Stimulated activated naive CD8-positive, alpha-beta T cell treated with anti-CD3 and anti-CD28 coated beads, Interleukin-15, Interleukin-2, amounts not matched to agents 100 U/mL and 50 U/mL, for 24 hours (primary cell): ENCODE data around the gene ITSN2.
A peak's percentile ranks its signal among the peaks of the same experiment; 100 is the strongest.
"Not testable (repeated sequence)": the region's sequence is repeated elsewhere in the genome, so short reads cannot be mapped to it uniquely, and the experiment has no call there.

ENCODE experiments used
- ATAC-seq: fragments of 150-1000 bp; cut with Tn5 transposase; one replicate; pipeline ENCODE4 v1.10.0; 2021
- DNase-seq: peaks from one replicate; pipeline ENCODE4 v3.0.0; 2021

Gene ITSN2

DNA sequence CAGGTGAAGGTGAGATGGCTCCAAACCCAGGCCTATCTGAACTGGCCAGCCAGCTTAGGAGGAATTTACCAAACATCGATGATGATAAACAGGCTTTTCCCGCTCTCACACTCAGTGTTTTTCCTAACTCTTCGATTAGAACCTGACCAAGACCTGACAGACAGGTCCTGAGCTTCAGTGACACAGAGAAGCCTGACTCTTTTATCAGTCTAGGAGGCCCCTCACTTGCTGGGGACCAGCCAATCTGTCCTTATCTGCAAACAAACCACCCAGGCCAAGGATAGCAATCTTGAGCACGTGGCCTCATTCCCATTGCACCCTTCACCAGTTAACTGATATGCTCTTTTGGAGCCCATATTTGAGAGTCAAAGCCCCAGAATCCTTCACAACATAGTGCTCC, 1.9 kb upstream of the ITSN2 start:
- ATAC-seq (no peak), DNase-seq (no peak)

DNA sequence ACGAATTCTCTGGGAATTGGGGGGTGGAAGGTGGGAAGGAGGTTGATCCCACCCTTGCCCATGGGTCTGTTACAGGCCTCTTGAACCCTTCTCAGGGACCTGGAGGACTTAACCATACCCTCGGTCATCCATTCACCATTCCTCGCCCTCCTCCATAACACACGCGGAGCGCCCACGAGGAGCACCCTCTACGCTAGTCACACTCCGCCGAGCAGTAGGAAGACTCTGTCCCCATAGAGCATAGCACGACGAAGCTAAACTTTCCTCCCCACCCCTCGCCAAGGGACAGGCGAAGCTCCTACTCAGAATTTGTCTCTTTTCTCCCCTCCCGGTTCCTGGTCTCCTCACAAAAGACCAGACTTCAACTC, 611 bp upstream of the ITSN2 start:
- no peak for DNase-seq

DNA sequence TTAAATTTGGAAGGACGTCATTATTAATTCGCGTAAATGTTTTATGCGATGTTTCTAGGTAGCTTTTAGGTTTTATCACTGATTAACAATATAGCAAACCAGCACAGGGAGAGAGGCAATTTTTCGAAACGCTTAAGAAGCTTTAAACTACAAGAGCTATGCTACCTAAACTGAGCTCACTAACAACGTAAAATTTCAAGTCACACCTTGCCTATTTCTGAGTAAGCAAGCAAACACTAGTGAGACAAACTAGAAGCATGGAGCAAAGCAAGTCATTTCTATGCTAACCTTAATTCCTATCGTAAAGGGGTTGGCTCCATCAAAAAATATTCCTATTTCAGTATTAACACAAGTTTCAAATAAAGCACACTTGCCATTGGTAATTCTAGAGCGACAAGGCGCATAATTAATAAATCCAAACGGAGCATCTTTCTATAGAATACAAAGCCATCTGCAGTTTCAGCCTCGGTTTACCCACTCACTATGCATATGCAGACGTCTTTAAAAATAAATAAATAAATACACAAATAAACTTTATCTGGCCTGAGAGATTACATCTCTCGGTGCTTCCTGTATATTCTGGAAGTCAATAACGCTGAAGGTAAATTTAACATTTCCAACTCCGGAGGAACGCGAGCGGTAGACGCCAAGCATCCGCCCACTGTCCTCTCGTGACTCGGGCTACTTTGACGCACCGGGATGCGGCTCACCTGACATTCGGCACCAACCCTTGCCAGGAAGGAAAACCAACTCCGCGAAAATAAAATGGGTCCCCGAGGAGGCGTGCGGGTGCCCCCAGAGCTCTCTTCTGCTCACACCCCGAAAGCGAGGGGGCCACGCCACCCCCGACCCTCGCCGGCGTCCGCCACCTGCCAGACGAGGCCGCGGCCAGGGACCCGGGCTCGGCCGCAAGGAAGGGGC, 947 bp downstream of the ITSN2 start:
- ATAC-seq (no peak), DNase-seq (peak; percentile 61)

More for the DNA sequence above, 611 bp upstream of the ITSN2 start:
- ATAC-seq: no peak

DNA sequence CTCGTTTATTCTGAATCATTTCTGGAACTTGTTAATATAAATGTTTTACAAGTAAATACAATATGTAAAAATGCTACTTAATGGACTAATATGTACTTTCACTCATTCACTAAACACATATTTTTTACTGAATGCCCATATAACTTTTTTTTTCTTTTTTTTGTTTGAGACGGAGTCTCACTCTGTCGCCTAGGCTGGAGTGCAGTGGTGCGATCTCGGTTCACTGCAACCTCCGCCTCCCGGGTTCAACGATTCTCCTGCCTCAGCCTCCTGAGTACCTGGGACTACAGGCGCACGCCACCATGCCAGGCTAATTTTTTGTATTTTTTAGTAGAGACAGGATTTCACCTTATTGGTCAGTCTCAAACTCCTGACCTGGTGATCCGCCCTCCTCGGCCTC, 2.6 kb downstream of the ITSN2 start:
- DNase-seq, ATAC-seq: not testable (repeated sequence)

DNA sequence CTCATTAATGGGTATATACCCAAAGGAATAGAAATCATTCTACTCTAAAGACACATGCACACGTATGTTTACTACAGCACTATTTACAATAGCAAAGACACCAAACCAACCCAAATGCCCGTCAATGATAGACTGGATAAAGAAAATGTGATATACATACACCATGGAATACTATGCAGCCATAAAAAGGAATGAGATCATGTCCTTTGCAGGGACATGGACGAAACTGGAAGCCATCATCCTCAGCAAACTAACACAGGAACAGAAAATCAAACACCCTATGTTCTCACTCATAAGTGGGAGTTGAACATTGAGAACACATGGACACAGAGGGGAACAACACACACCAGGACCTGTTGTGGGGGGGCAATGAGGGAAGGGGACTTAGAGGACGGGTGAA, 3.2 kb downstream of the ITSN2 start:
- not testable (repeated sequence) for DNase-seq, ATAC-seq

DNA sequence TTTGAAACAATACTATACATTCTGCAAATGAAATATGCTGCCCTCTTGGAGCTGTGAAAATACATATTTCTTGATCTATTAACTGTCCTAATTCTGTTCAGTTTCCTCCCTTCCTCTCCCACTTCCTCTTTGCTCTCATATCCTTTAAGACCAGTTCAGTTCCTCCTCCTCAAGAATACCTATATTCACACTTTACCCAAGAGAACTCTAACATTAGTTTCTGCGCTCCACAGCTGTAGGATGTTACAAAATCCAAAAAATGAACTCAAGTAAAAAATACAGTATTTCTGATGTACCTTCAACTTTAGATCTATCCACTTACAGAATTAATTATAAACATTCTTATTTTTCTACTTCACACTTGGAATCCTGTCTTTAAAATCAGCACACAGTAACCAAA, 5.4 kb downstream of the ITSN2 start:
- DNase-seq: no peak
- no peak for ATAC-seq

DNA sequence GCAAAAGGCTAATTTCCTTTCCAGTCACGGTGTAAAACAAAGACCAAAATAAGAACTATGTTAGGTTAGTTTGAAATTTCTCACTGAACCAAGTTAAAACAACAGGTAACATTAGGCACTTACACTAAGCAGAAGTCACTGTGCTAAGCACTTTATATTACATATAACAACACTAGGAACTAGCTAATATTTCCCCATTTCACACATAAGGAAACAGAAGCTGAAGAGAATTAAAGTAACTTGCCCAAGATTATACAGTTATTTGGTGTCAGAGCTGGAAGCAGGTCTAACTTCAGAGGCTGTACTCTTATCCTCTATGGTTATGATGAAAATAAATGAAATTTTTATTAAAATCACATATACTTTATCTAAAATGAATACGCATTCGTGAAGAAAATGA, 5.9 kb downstream of the ITSN2 start:
- DNase-seq (no peak), ATAC-seq (no peak)

DNA sequence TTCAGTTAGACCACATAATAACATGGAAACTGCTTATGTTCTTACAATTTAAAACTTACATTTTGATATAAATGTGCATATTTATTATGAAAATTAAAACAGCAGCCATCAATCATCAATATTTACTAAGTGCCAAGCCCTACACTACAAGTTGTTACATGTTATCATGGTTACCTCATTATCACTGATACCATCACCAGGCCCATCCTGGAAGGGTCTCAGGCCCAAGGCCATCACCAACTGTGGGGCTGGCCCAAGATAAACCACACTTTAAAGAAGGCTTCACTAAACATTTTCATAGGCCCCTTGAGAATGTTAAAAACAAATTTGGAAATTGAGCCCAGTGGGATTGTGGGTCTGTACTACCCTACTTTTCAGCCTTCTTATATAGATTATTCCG, 6.4 kb downstream of the ITSN2 start:
- ATAC-seq: no peak

DNA sequence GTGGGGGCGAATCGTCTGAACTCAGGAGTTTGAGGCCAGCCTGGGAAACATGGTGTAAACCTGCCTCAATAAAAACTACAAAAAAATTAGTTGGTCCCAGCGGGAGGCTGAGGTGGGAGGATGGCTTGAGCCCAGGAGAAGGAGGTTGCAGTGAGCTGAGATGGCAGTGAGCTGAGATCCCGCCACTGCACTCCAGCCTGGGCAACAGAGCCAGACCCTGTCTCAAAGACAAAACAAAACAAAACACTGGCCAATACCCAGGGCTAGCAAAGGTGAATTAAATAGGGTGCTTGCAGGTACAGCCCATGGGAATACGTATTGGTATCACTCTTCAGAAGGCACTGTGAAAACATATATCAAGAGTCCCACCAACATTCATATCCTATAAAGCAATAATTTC, 7.0 kb downstream of the ITSN2 start:
- DNase-seq: no peak
- ATAC-seq: no peak

More for the DNA sequence above, 6.4 kb downstream of the ITSN2 start:
- DNase-seq: no peak

DNA sequence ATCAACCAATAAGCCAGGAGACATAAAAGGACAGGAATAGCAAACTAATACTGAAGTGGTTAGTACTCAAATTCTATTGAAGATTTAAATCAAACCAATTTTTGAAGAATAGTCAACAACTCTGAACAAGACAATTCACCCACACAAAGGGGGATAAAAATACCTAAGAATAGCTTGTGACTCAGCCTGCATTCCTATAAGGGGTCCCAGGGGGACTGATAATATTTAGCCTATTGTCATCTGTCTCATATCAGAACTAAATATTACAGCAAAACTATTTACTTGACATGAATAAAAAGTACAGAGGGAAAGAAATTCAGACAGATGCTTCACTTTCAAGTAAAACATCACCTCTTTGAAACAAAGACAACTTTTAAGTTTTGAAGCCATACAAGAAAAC, 7.7 kb downstream of the ITSN2 start:
- no peak for ATAC-seq
- DNase-seq: no peak

DNA sequence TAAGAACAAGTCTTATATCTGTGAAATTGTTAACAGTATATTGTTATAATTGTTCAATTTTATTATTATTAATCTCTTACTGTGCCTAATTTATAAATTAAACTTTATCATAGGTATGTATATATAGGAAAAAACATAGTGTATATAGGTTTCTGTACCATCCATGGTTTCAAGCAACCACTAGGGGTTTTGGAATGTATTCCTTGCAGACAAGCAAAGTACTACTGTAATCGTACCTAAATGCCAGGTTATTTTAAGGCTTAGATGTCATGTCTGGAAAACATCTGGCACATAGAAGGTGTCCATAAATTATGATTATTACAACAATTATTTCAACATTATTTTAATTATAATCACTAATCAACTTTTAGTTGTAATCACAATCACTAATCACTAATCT, 8.4 kb downstream of the ITSN2 start:
- DNase-seq (no peak), ATAC-seq (no peak)

DNA sequence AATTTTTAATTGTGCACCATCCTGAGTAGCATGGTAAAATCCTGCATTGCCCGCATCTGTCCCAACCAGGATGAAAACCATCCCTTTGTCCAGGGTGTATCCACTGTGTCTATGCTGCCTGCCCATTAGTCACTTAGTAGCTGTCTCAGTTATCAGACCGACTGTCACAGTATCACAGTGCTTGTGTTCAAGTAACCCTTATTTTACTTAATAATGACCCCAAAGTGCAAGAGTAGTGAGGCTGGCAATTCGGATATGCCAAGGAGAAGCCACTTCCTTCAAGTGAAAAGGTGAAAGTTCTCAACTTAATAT, 8.8 kb downstream of the ITSN2 start:
- DNase-seq (no peak), ATAC-seq (no peak)

DNA sequence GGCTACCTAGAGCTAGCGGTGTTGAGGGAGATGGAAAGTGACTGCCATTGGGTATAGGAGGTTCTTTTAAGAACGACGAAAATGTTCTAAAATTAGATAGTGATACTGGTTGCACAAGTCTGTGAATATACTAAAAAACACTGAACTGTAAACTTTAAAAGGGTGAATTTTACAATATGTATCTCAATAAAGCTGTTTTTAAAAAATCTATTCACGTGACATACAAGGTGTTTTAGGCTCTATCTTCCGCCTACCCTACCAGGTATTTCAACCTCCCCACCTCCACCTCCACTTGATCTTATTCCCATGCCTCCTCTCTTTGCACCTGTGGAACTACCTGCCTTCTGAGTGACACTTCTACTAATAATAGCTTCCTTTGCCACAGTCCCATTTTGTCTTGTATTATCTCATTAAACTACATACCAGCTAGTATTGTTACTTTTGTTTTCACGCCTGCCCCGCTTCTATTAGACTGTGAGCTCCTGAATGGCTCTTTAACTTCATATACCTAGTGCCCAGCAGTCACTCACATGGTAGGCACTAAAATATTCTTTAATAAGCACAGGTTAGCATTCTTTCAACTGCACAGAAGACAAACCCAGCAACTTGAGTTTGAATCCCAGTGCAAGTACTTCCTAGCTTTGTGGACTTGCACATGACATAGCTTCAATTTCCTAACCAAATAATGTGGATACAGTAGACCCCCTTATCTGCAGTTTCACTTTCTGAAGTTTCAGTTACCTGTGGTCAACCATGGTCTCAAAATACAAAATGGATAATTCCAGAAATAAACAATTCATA, 9.3 kb downstream of the ITSN2 start:
- DNase-seq (no peak), ATAC-seq (no peak)

DNA sequence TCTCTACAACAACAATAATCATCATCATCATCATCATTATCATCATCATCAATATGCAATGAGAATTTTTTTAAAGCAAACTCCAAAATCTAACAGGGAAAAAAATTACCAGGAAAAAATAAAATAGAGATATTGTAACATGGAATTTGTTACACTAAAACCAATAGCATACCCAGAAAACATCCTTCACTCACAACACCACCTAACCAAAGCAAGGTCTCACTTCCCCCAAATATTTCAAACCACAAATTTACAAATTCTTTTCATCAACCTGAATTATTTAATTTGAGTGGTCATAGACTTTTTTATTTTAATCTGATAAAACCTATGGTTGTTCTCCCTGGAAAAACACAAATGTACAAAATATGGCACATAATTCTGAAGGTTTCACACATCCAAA, 11.2 kb downstream of the ITSN2 start:
- DNase-seq (no peak), ATAC-seq (no peak)

DNA sequence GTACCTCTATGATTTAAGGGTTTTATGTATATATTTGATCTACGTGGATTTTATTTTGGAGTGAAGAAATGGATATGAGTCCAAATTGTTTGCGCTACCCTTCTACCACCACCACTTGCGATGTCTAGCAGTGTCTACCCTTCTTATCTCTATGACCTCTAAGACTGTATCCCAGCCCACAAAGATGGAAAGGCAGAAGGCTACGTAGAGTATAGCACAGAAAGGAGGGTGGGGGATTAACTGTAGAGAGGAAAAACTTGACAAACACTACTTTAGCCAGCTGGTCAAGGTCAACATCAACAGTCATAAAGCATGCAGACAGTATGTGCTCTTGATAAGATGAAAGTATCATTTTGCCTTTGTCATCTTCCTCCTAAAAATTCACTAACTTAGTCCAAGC, 14.4 kb downstream of the ITSN2 start:
- no peak for ATAC-seq
- DNase-seq: no peak

DNA sequence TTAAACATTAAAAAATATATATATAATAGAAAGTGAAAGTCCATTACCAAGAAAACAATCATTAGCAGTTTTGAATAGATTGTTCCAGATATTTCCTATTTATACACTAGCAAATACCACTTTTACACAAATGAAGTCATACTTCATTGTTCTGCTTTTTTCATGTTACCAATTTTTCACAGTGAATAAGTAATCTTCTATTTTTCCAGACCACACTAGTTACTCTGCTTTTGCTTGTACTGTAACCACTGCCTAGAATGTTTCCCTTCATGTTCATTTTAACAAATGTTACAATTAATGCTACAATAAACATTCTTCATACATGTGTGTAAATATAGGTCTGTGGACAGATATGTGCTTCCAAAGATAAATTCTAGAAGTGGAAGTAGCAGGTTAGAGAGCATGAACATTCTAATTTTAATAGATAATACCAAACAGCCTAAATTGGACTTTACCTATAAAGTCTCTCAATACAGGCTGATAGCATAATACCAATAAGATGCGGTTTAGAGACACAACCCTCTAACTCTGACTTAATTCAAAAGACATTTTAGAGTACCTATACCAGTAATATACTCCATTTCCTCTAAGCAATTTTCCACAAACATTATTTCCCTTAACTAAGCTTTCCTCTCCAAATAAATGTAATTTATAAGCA, 17.0 kb downstream of the ITSN2 start:
- DNase-seq: no peak
- no peak for ATAC-seq

DNA sequence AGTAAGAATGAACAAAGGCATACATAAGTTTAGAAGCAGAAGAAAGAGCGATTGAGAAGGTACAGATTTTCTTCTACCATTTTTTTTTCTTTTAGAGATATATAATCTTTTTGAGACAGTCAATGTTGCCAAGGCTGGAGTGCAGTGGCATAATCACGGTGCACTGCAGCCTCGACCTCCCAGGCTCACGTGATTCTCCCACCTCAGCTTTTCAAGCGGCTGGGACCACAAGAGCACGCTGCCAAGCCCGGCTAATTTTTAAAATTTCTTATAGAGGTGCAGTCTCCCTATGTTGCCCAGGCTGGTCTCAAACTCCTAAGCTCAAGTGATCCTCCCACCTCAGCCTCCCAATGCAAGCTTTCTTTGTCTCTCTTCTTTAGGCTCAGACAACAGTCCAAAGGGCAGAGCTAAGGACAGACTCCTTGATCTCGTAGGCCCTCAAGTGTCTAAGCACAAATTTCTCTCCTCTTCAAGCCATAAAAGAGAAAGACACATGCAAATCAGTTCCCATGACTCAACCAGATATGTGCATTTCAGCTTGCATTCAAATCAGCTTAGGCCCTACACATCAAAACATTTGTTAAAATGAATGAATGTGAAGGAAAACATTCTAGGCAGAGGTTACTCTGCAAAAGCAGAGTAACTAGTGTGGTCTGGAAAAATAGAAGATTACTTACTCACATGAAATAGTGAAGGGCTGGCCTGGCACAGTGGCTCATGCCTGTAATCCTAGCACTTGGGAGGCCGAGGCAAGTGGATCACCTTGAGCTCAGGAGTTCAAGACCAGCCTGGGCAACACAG, 18.0 kb downstream of the ITSN2 start:
- no peak for DNase-seq
- peak; percentile 23 for ATAC-seq

DNA sequence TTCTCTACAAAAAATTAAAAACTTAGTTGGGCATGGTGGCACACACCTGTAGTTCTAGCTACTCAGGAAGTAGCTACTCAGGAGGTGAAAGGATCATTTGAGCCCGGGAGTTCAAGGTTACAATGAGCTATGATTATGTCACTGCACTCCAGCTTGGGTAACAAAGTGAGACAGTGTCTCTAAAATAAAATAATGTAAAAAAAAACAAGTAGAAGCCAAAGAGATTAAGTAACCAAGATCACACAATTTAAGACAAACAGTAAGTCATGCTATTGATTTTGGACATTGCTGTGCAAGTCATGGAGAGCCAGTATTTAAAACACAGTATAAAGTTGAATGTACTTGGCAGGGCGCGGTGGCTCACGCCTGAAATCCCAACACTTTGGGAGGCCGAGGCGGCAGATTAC, 20.5 kb downstream of the ITSN2 start:
- no peak for DNase-seq
- no peak for ATAC-seq

DNA sequence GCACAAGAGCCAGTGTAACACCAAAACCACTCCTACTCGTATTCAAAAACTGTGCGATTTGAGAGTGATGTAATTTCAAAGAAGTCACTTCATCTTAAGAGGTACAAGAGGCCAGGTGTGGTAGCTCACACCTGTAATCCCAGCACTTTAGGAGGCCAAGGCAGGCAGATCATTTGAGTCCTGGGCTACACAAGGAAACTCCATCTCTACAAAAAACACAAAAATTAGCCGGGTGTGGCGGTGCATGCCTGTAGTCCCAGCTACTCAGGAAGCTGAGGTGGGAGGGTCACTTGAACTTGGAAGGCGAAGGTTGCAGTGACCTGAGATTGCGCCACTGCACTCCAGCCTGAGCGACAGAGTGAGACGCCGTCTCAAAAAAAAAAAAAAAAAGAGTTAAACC, 21.2 kb downstream of the ITSN2 start:
- ATAC-seq, DNase-seq: not testable (repeated sequence)

DNA sequence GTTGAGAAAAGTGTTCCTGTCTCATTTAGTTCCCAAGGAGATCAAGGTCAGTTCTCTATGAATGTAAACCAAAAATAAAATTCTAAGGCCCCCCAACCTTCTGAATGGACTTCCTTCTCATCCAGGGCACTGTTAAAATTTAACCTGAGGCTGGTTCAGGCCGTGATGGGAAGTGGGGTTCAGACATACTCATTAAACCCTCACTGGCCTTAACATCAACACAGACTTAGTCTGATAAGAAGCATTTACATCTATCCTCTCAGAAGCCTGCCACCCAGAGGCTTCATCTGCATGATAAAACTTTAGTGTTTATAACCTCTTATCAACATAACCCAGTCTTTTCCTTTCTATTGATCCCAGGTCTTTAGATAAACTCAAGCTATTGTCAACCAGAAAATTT, 22.4 kb downstream of the ITSN2 start:
- no peak for ATAC-seq

DNA sequence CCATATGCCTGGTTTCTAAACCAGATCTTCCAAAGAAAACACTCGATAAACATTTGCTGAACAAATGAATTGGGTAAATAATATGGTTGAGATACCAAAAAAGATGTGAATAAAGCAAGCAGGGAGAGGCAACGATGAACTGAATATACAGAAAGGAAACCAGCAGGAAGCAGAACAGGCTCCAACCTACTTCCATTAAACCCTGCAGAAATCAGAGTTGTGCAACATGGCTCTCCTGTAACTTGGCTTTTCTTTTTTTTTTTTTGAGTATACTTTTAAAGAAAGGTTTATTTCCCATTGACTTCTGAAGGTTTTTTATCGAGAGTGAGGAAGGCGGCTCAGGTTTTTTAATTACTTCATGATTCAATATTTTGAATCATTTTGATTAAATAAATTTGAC, 23.5 kb downstream of the ITSN2 start:
- ATAC-seq: no peak
- DNase-seq: no peak

More for the DNA sequence above, 22.4 kb downstream of the ITSN2 start:
- DNase-seq: no peak

DNA sequence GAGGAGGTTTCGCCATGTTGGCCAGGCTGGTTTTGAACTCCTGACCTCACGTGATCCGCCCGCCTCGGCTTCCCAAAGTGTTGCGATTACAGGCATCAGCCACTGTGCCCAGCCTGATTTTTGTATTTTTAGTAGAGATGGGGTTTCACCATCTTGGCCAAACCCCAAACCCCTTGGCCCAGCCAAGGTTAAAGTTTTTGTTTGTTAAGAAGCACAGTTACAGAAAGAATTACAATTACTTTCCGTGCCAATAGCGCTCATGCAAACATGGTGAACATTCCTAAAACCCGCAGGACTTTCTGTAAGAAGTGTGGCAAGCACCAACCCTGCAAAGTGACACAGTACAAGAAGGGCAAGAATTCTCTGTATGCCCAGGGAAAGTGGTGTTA, 26.1 kb downstream of the ITSN2 start:
- DNase-seq: no peak
- ATAC-seq: no peak
